Mucosa of descending colon (tissue), 3 donors: Measurements from ENCODE around the gene SCYL1. TPM values are rescaled to one million over a fixed set of nuclear protein-coding genes. Genes with fewer than 3 reads are reported as not detected.

Experiments
- ATAC-seq: fragments of 200-7000 bp; cut with Tn5 transposase; one replicate; pipeline ENCODE4 v1.9.1; 2020; ENCODE audit warnings: mild to moderate bottlenecking, moderate library complexity
- DNase-seq, 3 donors: peaks; one replicate each; pipeline ENCODE4 v3.0.0-alpha.2; 2020
- H3K36me3 ChIP-seq: fragments of 200-600 bp; one replicate; pipeline ENCODE4 v1.8.0; 2021; ENCODE audit warnings: low read depth, mild to moderate bottlenecking
- H3K4me1 ChIP-seq: fragments of 200-600 bp; one replicate; pipeline ENCODE4 v1.8.0; 2021; ENCODE audit warnings: low read depth, mild to moderate bottlenecking
- H3K4me3 ChIP-seq: fragments of 200-600 bp; one replicate; pipeline ENCODE4 v1.8.0; 2021; ENCODE audit warnings: mild to moderate bottlenecking
- H3K9me3 ChIP-seq: fragments of 200-600 bp; one replicate; pipeline ENCODE4 v1.8.0; 2021; ENCODE audit warnings: mild to moderate bottlenecking
- intact Hi-C, 2 donors: fragments of 100-400 bp; cut with DNase I in 1 of 2; cut with micrococcal nuclease in 1 of 2; formaldehyde crosslinking; loops; one replicate each; pipeline versions ENCODE4 v1.11.0 to v1.11.1; 2022; cut with DNase I, micrococcal nuclease
- total RNA-seq, 3 donors: library from RNA; stranded (reverse); fragmentation: NEBNext Ultra II Directional in 2 of 3; extraction: Animal tissue kit (Norgen Biotek cat#: 25700) in 2 of 3; gene quantifications; one replicate each; pipeline versions ENCODE4 v1.2.1 to v1.2.4, GENCODE V29; 2021 to 2023
- TF ChIP-seq, protein P1 (sequence below): fragments of 200-600 bp; IDR thresholded peaks from one replicate; pipeline ENCODE4 v1.8.0; 2022; ENCODE audit warnings: antibody characterized with exemption, mild to moderate bottlenecking
- donor health status: DM: no; HTN: no; CAD: no; lungs with moderate emphysema.
- donor health status: DM: no; HTN: no; CAD: no.
- donor health status: DM: no; HTN: yes; CAD: no.

Gene SCYL1
- total RNA-seq, 3 donors from 2014 or later = 60.1 to 77.4 (median 60.3) TPM

DNA sequence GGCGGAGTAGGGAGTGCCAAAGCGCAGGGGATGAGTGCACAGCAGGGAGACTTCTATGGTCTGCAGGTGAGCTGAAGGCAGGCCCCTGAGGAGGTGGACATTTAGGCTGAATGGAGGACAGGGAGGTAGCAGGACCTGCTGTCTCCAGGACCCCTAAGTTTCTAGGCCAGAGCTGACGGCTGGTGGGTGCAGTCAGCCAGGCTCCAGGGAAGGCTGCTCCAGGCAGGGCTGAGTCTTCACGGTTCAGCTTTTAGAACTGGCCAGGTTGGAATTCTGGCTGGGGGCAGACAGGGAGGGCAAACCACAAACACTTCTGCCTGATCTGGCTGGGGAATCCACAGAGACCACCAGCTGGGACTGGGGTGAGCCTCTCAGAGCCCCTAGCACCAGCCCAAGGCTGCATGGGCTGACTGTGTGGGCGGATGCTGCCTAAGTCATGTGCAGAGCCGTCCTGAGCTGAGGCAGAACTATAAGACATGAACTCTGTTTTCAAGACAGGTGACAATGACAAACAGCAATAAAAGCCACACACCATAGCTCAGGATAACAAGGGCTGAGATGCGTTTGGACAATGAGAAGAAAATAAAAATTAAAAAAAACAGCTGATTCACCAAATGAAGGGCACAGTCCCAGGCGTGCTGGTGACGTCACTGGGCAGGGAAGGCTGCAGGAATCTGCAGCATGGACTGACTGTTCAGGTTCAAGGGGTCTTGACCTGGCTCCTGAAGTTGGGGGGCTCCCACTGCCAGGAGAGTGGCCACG is 36.4 kb upstream of the SCYL1 start:
- Histone ChIP-seq H3K4me3 (no peak overlapping the region), H3K36me3 (no peaks in the 10 kb centered on the region), H3K9me3 (no peaks in the 10 kb centered on the region), H3K4me1 (peaks cover 69% of the 10 kb centered on the region)
- TF ChIP-seq, protein P1, sequence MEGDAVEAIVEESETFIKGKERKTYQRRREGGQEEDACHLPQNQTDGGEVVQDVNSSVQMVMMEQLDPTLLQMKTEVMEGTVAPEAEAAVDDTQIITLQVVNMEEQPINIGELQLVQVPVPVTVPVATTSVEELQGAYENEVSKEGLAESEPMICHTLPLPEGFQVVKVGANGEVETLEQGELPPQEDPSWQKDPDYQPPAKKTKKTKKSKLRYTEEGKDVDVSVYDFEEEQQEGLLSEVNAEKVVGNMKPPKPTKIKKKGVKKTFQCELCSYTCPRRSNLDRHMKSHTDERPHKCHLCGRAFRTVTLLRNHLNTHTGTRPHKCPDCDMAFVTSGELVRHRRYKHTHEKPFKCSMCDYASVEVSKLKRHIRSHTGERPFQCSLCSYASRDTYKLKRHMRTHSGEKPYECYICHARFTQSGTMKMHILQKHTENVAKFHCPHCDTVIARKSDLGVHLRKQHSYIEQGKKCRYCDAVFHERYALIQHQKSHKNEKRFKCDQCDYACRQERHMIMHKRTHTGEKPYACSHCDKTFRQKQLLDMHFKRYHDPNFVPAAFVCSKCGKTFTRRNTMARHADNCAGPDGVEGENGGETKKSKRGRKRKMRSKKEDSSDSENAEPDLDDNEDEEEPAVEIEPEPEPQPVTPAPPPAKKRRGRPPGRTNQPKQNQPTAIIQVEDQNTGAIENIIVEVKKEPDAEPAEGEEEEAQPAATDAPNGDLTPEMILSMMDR = no peak
- intact Hi-C loops = no loop called here
- peak; percentile 21 for ATAC-seq
- peak; percentile 72 to 79 (median 78) for DNase-seq

DNA sequence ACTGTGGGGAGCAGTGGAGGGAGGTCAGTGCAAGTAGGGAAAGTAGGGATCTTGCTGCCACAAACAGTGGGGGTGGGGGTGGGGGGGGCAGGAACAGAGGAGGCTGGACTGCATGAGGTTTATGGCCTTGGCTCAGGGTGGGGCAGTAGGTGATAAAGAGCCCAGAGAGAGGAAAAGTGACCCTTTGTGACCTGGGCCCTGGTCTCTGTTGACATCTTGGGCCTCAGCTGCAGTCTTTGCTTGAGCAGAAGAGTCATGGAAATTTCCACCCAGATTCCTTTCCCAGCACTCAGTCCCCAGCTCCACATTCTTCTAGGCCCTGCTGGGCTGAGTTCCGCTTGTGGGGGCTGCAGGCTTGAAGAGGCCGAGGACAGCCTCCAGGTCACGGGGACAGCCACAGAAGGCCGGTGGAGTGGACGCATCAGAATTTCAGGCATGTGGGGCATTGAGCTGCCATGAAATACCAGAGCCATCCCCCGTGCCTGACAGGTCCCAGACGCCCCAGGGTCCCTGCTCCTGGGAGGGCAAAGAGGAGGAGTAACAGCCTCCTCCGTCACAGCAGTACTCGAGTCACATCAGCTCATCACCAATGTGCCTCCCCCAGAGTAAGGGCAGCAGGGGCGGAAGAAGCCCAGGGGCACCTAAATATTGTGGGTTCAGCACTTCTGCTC is 35.7 kb upstream of the SCYL1 start:
- intact Hi-C loops = no loop called here
- H3K36me3 ChIP-seq = no peaks in the 10 kb centered on the region
- peaks cover 76% of the 10 kb centered on the region for H3K4me1 ChIP-seq
- no peak overlapping the region for H3K4me3 ChIP-seq
- DNase-seq (peak; percentile 58 to 63 (median 60)), ATAC-seq (no peak)
- H3K9me3 ChIP-seq = no peaks in the 10 kb centered on the region
- TF ChIP-seq, protein P1 = no peak

DNA sequence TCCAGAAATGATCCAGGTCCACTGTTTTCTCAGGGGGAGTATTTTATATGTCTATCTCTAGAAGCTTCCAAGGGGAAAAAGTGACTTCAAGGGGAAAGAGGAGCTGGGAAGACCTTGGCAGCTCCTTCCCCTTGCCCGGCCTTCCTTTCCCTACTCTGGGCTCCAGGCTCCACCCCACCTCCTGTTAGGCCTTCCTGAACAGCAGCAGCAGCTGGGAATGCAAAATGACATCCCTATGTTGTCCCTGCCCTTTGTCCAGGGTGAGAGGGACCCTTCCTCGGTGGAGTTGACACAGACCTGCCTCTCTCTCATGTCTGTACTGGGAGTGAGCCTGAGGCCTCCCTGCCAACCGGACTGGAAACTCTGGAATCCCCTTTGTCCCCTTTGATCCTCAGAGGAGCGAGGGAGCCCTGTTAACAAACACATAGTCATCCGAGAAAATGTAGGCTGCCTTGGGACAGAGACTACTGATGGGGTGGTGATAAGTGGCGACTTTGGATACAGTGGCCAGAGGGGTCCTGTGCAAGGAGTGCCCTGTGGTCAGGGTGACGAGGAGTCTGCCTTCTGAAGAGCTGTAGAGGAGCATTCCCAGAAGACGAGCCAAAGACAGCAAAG is 35.1 kb upstream of the SCYL1 start:
- intact Hi-C loops = no loop called here
- Histone ChIP-seq H3K4me1 (peaks cover 79% of the 10 kb centered on the region), H3K9me3 (no peaks in the 10 kb centered on the region), H3K36me3 (no peaks in the 10 kb centered on the region), H3K4me3 (no peak overlapping the region)
- ATAC-seq (no peak), DNase-seq (peak; percentile 49 to 62 (median 55))
- TF ChIP-seq, protein P1 = no peak

- TF ChIP-seq, protein P1 = no peak
- DNase-seq (peak in 2 of 3 donors; percentile 39 to 56), ATAC-seq (no peak)
- Histone ChIP-seq H3K4me3 (no peak overlapping the region), H3K9me3 (no peaks in the 10 kb centered on the region), H3K4me1 (peaks cover 79% of the 10 kb centered on the region), H3K36me3 (no peaks in the 10 kb centered on the region)
- intact Hi-C loops = no loop called here
Observed at GRCh38 chr11:65491163-65491465, 33.8 kb upstream of the SCYL1 start.

- DNase-seq = peak; percentile 87 to 93 (median 88)
Observed at GRCh38 chr11:65491614-65492386, 33.1 kb upstream of the SCYL1 start.

More at GRCh38 chr11:65491614-65492386, 33.1 kb upstream of the SCYL1 start:
- Histone ChIP-seq H3K4me1 (peaks cover 77% of the 10 kb centered on the region), H3K4me3 (no peak overlapping the region), H3K36me3 (no peaks in the 10 kb centered on the region), H3K9me3 (no peaks in the 10 kb centered on the region)
- intact Hi-C loops = no loop called here
- TF ChIP-seq, protein P1 = no peak
- peak; percentile 62 for ATAC-seq
